Placental pericyte (primary cell): ENCODE results near the gene STXBP5L. TPM values are rescaled to one million over a fixed set of nuclear protein-coding genes. Genes with fewer than 3 reads are reported as not detected.

Experiments used
- small RNA-seq: library from RNA; depleted of rRNA; stranded (forward); fragments of <200 nt; gene quantifications from one replicate; pipeline ENCODE3, GENCODE V24; 2012; ENCODE audit warnings: low replicate concordance
- total RNA-seq: library from RNA; depleted of rRNA; stranded (reverse); fragments of >200 nt; gene quantifications from 2 replicates; pipeline ENCODE4 v1.2.3, GENCODE V29; 2012

STXBP5L gene
- 0.14 TPM in 1 of 2 replicates, not detected in the other for total RNA-seq

GRCh38 chr3:120908030-120908794 is at the start of gene STXBP5L:
Gene STXBP5L (plus strand): TSS chr3:120908205. CDS start chr3:120909579, 1,374 bp downstream.

Small RNA genes lying within 50 kb of the gene (small RNA-seq; reads per million reads assigned to genes)
- not detected for gene MIR5682

Other genes with a start within 250 kb of the STXBP5L start
- 0.14 and 0.88 TPM in 2 replicates for gene HGD, start 226.0 kb upstream of the STXBP5L start, total RNA-seq
- gene RABL3, start 165.7 kb upstream of the STXBP5L start, total RNA-seq: 10.9 and 16.6 TPM in 2 replicates
- 17.5 and 37.2 TPM in 2 replicates for gene GTF2E1, start 165.5 kb upstream of the STXBP5L start, total RNA-seq